Measurements from ENCODE around the gene FRZB. TPM values are rescaled to one million over a fixed set of nuclear protein-coding genes. Genes with fewer than 3 reads are reported as not detected.

The FRZB gene
- total and polyA plus RNA-seq, 9 of the 15 experiments (the other 6 are each of a cell fraction or from before 2014, with no cell fraction given) = 0.01 to 0.05 (median 0.03) TPM; not detected in 6

GRCh38 chr2:182855376-182855775, 11.1 kb downstream of the FRZB start (continued):
- TF ChIP-seq HDAC6 (IDR thresholded peaks at IDR 0.05; ENCODE audit: low read depth, low read length) (no peak), ZNF655 (CRISPR knock-in tag; IDR thresholded peaks at IDR 0.05) (no peak), BRD9 (IDR thresholded peaks at IDR 0.05; ENCODE audit: low read depth, partially characterized antibody) (no peak), ZNF551 (CRISPR knock-in tag; IDR thresholded peaks at IDR 0.05) (no peak)

GRCh38 chr2:182854375-182855105, 11.9 kb downstream of the FRZB start:
- CTCF ChIA-PET (ENCODE audit: low intra/inter-chr PET ratio) = no interaction called here
- 3% methylated on average over 5 of the region's 5 CpGs for WGBS (ENCODE audit: insufficient coverage, low coverage, missing lambda C conversion rate)
- Histone ChIP-seq H3K27me3 (ENCODE audit: control insufficient read depth in 2 of 2, insufficient read depth in 2 of 2, low read length in 2 of 2) (peaks cover 0 to 5% of the 10 kb centered on the region in 2 experiments; a peak in 1 of 5 replicates), H2AFZ (ENCODE audit: low read depth, low read length) (no peak overlapping the region), H3K36me3 (ENCODE audit: control insufficient read depth, insufficient read depth, low read length) (no peaks in the 10 kb centered on the region), H3K4me3 (no peak overlapping the region), H3K9ac (ENCODE audit: insufficient read depth in 1 of 2, low read depth in 2 of 2, low read length in 2 of 2) (no peak overlapping the region), H3K4me2 (ENCODE audit: insufficient read depth, low read length) (no peak overlapping the region), H3K9me1 (ENCODE audit: control insufficient read depth, insufficient read depth, low read length) (no peaks in the 10 kb centered on the region), H3K79me2 (ENCODE audit: control insufficient read depth, insufficient read depth, low read length) (no peaks in the 10 kb centered on the region), H3K9me3 (replicated peaks; ENCODE audit: control insufficient read depth, insufficient read depth, low read depth, low read length) (no peaks in the 10 kb centered on the region), H3K27ac (ENCODE audit: extremely low read depth, low read depth, low read length) (no peak overlapping the region), H3K4me1 (replicated peaks in 1 of 2; ENCODE audit: control insufficient read depth in 2 of 2, insufficient read depth in 2 of 2, low read length in 2 of 2) (no peaks in the 10 kb centered on the region), H4K20me1 (replicated peaks; ENCODE audit: control insufficient read depth, insufficient read depth, low read length) (no peaks in the 10 kb centered on the region)
- in situ Hi-C loops (cut with MboI) (no loop called here), intact Hi-C loops (cut with micrococcal nuclease) (no loop called here)
- DNase-seq (ENCODE audit: extremely low read depth in 1 of 4, low spot score in 3 of 4) (no peak), FAIRE-seq (no peak), ATAC-seq (no peak)
- POLR2A ChIA-PET = no interaction called here
- no TSS peak for BruUV-seq (replicated peaks)
- TF ChIP-seq BMI1 (IDR thresholded peaks at IDR 0.05; ENCODE audit: low read length) = no peak

All from K562 (cell line).